Activated CD4-positive, CD25-positive, alpha-beta regulatory T cell treated with anti-CD3 and anti-CD28 coated beads, Interleukin-2, amount 50 U/mL, for 72 hours (primary cell): ENCODE data around the gene STAU1.
"Not testable (repeated sequence)": the region's sequence is repeated elsewhere in the genome, so short reads cannot be mapped to it uniquely, and the experiment has no call there.

Experiments used
- DNase-seq: peaks from one replicate; pipeline ENCODE4 v3.0.0; 2021

The STAU1 gene

DNA sequence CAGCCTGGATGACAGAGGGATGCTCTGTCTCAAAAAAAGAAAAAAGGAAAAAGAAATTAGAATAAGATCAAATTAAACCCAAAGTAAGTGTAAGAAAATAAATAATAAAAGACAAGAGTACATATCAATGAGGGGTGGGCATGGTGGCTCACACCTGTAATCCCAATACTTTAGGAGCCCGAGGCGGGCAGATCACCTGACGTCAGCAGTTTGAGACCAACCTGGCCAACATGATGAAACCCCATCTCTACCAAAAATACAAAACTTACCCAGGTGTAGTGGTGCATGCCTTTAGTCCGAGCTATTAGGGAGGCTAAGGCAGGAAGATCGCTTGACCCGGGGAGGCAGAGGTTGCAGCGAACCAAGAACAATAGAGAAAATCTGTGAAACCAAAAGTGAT is 14.9 kb upstream of the STAU1 start:
- DNase-seq, result no peak

DNA sequence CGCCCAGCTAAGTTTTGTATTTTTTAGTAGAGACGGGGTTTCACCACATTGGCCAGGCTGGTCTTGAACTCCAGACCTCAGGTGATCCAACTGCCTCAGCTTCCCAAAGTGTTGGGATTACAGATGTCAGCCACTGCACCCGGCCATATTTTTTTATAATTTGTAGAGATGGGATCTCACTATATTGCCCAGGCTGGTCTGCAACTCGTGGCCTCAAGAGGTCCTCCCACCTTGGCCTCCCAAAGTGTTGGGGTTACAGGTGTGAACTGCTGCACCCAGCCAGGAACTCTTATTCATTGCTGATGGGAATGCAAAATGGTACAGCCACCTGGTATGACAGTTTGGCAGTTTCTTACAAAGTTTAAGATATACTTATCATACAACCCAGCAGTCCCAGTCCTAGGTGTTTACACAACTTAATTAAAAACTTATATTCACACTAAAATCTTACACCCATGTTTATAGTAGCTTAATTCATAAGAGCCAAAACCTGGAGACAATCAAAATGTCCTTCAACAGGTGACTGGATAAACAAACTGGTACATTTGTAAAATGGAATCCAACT is 11.7 kb upstream of the STAU1 start:
- DNase-seq, result no peak

DNA sequence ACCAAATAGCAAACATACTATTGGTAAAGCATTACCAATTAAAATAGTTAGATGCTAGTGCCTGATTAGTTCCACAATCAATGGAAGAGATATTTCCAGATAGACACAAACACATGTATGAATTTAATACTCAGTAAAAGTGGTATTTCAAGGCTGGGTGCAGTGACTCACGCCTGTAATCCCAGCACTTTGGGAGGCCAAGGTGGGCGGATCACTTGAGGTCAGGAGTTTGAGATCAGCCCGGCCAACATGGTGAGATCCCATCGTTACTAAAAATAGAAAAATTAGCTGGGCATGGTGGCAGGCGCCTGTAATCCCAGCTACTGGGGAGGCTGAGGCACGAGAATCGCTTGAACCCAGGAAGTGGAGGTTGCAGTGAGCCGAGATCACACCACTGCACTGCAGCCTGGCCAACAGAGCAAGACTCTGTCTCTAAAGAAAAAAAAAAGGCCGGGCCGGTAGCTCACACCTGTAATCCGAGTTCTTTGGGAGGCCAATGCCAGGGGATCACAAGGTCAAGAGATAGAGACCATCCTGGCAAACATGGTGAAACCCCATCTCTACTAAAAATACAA is 4.9 kb upstream of the STAU1 start:
- DNase-seq, result not testable (repeated sequence)

DNA sequence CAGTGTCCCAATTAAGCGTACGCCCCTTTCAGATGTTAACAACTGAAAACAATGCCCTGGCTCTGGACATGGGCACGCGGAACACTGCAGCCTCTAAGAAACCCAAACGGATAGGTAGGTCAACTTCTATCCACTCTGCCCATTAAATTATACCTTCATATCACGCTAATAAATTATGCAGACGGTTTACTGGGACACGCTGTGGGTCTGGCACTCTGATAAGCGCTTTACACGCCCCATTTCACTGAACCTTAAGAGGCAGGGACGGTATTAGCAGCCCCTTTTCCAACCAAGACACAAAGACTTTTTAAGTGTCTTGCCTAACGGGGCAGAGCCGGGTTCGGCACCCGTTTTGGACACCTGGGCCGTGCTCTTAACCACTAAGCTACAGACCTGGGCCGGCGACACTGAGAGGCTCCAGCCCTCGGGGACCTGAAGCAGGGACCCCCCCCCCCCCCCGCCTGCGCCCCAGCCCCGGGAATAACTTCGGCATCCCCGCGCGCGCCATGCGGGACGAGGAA is 744 bp downstream of the STAU1 start:
- peak; percentile 39 for DNase-seq

DNA sequence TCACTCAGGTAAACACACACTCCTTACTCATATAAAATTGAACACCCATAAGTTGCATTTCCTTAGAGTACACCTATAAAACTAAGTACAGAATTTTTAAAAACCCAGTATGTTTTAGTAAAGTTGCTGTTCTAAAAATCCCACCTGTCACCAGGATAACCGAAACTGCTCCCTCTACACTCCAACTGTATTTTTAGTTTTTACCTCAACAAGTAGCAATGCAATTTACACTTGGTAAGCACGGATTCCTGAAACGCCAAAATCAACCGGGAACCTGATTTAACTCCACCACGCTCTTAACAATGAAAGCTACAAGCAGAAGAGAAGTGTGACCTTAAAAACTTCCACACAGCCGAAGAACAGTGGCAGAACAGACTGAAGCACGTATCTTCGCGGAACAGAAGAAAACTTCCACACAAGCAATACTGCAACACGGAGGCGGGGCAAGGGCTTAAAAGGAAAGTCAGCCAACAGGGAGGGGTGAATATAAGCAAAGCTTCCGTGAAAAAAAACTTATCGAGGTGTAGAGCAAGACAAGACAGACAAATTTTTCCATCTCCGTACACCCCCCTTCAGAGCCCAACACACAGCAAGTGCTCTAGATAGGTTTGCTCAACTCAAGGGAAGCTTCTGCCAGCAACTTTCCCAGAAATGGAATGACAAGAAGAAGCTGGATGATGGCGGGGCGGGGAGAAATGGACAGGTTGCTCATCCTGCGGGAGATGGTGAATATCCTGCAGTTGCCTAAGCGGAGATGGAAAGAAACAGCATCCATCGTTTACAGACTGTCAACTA is 1.4 kb downstream of the STAU1 start:
- DNase-seq, result peak; percentile 39

DNA sequence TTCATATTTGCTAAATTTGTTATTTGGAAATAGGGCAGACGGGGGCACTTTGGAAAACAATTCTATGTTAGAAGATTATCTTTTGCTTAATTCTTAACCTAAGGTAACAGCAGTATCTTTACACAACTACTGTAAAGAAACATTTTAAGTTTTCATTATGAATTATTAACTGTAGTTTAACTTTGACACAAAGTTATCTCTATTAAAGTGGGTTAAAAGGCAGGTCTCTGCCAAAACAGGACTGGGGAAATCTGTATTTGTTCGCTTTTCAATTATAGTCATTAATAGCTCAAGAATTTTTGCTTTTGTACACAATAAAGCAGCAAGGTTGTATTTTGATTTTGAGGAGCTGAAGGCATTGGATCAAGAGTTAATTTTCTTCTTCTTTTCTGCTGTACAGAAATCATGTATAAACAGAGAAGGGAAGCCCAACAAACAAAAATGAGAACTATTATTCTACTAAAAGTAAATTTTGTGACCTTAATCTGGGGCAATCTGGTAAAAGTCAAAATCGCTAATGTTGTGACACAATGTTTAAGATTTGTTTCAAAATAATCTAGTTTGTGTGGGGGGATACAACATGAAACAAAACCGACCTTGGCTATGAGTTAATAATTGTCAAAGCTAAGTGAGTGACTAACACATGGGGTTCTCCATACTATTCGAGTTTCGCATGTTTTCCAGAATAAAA is 2.9 kb downstream of the STAU1 start:
- no peak for DNase-seq

DNA sequence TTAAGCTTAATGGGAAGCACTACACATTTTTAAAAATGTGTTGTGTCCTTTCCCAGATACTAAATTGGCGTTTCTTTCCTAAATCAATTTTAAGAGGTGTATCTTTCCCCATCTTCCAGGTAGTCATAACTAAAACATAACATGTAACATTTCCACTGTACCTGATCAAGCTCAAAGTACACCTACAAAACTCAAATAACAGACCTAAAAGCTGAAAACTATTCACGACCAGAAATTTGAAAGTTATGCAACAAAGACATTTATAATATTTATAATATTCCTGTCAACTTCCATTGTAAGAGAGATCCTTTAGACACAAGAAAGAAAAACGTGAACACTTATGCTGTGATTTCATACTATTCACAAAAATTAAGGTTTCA is 3.5 kb downstream of the STAU1 start:
- no peak for DNase-seq

DNA sequence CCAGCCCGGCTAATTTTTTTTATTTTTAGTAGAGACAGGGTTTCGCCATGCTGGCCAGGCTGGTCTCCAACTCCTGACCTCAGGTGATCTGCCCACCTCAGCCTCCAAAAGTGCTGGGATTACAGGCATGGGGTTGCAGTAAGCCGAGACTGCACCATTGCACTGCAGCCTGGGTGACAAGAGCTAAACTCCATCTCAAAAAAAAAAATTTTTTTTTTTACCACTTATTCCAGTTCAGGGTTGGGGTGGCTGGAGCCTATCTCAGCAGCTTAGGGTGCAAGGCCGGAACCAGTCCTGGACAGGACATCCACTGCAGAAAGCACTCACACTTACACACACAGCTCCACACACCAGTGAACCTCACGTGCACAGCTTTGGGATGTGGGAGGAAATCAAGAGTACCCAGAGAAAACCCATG is 4.0 kb downstream of the STAU1 start:
- DNase-seq, result not testable (repeated sequence)

DNA sequence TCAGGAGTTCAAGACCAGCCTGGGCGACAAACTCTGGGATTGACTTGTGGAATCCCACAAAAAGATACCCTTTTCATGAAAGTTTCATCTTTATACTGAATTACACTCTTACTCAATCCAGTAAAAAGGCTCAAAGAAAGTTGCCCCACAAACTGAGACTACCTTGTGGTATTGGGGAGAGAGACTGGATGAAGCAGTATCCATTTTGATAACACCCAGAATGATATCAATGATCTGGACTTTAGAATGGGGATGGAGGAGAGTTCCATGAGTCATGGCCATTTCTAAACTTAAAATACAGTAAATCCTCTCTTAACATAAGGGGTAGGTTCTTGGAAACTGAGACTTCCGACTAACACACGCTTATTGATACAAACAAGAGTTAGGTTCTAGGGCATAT is 4.7 kb downstream of the STAU1 start:
- no peak for DNase-seq

DNA sequence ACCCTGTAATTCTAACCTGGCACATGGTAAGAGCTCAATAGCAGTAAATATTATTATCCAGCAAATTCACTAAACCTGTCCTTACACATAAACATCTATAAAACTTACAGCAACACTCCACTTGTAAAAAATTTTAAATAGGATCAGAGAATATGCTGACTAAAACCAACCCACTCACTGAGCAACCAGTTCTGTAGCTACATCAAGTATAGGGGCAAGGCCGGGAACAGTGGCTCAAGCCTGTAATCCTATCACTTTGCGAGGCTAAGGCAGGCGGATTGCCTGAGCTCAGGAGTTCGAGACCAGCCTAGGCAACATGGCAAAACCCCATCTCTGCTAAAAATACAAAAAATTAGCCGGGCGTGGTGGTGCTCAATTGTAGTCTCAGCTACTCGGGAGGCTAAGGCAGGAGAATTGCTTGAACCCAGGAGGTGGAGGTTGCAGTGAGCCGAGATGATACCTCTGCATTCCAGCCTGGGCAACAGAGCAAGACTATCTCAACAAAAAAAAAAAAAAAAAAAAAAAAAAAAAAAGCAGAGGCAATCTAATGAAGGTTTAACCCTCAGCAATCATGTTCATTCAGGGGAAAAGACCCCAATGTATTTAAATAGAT is 6.8 kb downstream of the STAU1 start:
- DNase-seq, result no peak

DNA sequence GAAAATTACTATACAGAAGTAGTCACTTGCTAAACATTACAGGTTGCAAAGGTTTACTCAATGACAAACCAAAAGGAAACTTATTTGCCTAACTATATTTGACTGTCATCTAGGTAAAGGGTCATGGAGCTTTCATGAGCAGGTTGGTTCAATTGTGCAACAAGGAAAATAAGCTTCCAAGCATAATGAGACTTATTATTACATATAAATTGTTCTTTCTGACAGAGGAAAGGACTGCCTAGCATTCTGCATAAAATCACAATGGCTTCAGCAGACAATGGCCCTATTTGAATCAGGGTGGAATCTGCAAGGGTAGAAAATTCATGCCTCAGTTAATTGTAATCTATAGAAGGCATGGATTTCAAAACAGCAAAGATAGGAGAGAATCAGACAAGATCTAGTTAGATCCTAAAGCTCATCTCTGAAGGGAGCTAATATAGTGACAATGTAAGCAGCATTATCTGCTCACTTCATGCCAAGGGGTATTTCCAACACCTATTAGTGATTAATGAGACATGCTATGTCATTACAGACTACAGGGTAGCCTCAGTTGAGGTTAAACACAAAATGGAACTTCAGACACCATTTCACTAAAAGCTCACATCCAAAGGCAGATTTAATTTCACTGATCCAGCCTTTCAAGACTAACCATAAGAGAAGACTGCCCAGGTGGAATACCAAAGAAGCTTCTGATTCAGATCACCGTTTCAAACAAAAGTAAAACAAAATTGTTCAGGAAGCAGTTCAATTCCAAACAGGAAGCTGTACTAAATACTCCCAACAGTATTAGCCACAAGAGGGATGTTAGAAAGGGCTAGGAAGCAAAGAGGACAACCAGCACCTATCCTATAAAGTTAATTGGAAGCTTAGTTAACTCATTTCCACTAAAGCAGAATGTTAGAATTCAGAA is 8.5 kb downstream of the STAU1 start:
- DNase-seq, result no peak

DNA sequence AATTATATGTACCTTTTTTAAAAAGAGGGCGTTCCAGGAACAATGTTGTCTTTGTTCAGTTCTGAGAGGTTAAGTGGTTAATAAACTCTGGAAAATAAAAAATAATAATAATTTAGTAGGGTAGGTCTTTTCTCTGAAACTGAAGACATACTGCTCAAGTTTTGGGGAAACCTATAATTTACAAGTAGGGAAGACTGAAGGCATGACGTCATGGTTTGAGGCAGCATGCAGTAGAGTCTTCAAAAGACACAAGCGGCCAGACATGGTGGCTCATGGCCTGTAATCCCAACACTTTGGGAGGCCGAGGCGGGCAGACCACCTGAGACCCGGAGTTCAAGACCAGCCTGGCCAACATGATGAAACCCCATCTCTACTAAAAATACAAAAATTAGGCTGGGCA is 14.0 kb downstream of the STAU1 start:
- DNase-seq, result no peak

DNA sequence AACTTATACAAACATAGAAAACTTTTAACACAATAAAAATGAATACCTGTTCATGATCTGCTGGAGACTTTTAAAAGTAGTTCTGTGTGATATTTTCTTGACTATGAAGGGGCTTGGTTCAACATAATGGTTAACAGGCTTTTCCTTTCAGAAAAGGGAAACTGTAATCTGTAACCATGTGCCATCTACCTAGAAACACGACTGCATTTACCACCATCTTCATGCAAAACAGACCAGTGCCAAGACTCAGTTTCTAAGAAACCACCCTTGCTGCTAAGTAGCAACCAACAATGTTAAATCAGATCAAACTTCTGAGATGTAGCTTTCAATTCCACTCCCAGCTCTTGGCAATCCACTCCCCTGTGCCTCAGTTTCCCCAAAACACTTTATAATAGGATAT is 15.7 kb downstream of the STAU1 start:
- DNase-seq, result no peak

DNA sequence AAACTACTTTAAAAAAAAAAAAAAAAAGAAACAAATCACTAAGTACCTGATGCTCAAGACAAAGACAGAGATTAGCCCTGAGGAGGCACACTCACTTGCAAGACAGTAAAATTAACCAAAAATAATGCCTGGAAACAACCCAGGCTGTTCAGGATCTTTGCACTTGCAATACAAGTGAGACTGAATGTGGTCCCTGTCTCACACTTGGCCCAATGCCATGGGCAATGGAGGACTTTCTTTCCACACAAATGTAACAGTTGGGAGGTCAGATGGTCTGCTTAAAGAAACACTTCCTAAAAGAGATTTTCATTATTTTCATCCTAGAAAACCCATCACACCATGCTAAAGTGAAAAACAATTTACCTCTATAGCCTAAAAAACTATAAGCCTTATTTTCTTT is 16.2 kb downstream of the STAU1 start:
- DNase-seq, result no peak

DNA sequence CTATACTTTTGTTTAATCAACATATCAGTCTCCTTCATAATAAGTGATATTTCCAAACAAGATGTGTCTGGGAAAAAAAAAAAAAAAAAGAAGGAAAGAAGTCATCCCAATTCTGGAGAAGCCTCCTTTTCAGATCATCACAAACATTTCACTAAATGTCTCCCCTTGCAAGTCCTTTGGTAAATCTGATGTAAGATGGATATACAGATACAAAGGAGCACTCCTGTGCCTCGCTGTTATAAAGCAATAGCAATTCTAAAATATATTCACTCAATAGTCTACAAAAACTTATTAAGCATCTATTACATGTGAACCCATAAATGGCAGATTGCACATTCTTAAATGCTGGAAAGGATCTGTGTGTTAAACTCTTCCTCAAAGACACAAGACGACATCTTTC is 17.4 kb downstream of the STAU1 start:
- DNase-seq, result no peak

DNA sequence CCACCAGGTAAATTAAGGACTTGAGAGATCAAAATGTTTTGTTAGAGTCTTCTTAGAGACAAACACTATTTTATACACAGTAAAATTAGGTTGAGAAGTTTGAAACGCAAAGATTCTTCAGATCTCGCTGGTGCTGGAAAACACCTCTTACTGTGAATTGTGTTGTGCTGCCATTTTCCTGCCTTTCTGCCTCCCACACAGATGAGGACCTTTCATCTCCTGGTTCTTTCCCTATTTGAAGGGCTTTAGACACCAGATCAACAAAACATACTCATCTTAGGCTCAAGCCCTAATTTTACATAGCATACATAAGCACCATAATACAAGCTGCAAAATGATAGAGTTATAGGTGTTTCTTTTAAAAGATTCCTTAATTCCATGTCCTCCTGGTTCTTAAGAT is 18.6 kb downstream of the STAU1 start:
- DNase-seq, result no peak

DNA sequence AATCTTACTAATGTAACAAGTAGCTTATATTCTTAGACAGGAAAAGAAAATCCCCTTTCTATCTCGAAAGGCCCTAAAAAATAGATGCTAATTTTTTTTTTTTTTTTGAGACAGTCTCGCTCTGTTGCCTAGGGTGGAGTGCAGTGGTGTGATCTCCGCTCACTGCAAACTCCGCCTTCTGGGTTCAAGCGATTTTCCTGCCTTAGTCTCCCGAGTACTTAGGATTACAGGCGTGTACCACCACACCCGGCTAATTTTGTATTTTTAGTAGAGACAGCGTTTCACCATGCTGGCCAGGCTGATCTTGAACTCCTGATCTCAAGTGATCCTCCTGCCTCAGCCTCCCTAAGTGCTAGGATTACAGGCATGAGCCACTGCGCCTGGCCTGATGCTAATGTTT is 19.3 kb downstream of the STAU1 start:
- DNase-seq, result not testable (repeated sequence)

DNA sequence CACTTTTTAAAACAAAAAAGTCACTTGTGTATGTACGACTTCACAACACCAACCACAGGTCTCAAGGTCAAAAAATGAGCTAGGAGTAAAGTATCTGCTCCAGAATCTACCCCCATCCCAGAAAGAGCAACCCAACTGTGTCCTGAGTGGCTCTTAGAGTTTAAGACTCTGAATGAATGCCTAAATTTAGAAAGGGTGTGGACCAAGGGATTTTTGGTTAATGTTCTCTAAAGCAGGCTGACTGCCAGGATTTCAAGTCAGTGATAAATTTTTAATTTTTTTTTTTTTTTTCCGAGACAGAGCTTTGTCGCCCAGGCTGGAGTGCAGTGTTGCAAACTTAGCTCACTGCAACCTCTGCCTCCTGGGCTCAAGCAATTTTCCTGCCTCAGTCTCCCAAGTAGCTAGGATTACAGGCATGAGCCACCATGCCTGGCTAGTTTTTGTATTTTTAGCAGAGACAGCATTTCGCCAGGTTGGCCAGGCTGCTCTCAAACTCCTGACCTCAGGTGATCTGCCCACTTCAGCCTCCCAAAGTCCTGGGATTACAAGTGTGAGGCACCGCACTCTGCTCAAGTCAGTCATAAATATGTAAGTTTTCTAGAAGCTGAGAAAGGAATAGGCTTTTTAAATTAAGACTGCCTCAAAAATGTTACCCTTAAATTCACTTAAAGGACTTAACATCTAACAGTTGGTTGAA is 20.2 kb downstream of the STAU1 start:
- DNase-seq, result no peak

DNA sequence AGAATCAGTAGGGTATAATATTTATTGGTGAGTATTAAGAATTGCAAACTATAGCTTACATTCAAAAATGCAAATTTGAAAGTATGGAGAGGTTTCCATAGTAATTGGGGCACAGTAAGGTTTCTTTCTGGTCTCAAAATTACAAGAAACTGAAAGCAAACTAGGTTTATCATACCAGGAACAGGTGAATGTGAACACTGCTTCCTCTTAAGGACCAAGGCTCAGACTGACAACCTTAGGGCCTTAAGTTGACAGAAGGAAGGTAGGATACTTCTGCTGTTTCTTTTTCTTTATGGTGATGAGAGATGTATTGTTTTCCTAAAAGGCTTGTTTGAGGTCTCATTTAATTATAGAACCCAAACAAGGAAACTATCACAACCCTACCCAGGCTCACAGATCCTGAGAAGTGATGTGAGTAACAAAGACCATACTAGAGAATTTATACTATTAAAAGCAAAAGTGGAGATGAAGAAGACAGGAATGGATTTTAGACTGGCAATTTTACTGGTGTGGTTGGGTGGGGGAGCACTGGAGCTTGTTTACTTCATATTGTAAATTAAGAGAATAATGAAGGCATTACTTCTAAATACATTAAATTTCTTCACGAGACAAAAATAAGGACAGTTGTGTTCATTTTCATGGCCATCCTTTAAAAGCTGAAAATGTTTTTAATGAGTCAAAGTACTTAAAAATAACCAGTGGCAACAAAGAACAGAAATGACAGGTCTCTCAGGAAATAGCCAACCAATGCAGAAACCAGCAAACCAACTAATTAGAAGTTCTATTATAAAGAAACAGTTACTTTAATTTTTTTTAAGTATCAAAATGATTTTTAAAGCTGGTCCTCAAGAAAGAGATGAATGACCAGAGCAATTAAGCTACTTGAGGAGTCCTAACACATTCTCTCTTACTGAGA is 21.3 kb downstream of the STAU1 start:
- no peak for DNase-seq

DNA sequence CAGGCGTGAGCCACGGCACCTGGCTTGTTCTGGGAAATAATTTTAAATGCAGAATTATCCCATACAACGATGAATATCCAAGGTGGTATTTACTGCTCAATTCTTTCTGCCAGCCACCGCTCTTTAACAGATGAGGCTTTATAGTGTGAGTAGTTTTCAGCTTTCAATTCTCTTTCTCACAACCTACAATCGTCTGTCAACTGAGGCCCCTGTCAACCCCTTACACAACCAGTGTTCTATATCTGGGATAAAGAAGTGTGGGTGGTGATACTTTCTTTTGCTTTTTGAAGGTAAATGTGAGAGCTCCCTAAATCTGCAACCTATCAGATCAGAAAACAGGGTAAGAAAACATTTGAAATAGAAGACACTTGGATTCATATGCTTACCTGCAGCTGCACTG is 22.5 kb downstream of the STAU1 start:
- DNase-seq, result no peak
